Activated CD8-positive, alpha-beta memory T cell treated with anti-CD3 and anti-CD28 coated beads, Interleukin-2, amount 50 U/mL, for 48 hours (primary cell): ENCODE measurements around the gene SHB.

Source experiments
- DNase-seq: peaks from one replicate; pipeline ENCODE4 v3.0.0-alpha.2; 2020

The SHB gene

DNA sequence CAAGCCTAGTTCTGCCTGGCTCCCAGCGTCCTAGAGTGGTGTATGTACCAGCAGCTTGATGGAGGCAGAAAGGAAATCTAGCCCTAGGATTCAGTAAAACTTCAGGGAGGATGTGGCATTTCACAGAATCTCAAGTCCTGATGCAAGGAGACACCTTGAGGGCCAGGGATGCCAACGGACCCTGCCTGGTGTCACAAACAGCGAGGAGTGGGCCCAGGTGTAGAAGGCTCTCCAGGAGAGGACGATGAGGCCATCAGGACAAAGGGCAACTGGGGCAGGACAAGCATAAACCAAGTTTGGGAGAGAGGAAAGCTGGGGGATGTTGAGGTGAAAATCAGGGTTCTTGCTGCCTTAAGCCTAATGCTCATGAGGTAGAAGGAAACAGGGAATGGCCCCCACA, 83.0 kb downstream of the SHB start:
- DNase-seq = no peak

DNA sequence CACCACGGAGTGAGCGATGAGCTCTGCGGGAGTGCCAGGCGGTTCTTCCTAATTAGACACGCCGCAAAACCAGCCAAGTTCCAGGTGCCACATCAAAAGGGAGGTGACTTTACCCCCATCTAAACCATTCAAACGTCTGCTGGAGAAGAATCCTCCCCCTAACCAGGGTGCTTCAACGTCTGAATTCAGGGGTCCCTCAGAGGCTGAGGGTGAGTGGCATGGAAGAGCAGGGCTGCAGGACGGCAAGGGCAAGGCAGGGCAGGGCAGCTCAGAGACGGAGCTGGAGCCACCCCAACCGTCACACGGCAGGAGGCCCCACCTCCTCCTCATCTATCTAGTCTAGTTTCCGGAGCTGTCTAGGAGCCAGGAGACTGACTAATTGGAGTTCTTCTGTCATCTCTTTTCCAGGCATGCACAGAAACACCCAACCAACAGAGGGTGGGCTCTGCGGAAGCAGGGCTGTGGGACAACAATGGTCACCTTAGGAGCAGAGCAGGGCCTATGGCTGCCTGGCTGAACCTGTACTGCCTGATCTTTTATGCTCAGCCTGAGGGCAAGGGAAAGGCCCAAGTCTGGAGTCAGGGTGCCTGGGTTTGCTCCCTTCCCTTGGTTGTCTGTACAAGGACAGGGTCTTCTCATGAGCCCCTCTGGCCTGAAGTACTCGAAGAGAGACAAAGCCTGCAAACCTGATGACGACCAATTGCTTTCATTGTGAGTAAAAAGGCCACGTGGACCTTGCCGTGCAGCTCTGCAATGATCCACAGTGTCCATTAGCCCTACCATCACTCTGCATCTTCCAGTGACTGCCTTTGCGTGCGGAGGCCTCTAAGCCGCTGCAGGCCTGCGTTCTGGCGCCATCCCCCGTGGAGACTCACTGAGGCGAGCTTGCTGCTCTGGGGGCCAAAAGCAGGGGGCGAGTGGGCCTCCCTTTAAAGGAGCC, 84.1 kb downstream of the SHB start:
- DNase-seq = no peak

DNA sequence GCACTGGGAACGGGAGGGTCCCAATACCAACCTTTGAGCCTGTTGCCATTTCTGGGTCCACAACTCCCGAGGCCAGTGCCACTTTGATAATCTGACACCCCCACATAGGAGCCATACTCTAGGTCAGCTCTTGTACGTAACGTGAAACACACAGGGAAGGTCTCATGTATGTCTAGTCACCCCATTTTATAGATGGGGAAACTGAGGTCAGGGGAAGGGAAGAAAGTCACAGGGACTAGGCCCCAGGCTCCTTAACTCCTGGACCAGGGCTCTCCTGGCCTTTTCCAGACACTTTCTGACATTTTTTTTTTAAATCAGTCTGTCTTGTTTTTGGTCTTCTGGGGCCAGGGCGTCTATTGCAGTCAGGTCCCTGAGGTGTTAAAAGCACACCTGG, 84.8 kb downstream of the SHB start:
- no peak for DNase-seq

DNA sequence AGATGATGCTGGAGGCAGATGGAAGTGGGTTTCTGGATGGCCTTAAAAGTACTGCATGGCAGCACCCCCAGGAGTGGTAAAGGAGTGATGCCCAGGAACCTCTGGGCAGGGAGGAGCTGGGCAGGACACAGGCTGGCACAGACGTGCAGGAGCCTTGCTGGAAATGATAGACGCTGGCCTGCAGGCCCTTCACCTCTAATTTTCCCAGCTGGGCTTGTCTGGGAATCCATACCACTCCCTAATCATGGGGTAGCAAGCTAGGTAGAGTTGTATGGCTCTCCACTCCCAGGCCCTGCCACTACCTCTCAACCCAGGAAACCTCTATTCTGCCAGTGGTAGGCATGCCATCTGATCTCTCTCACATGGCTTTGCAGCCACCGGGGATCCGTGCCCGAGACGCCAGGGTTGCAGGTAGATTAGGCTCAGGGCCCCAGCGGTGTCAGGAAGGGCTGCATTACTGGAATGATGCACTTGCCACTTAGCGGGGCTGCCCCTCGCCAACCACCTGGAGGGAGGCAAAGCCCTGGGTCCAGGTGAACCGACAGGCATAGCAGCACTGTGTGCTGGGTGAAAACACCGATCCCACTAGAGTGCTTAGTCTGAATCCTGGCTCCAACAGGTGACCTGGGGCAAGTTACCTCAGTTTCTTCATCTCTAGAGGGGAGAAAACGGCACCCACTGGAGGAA, 85.5 kb downstream of the SHB start:
- DNase-seq = no peak

DNA sequence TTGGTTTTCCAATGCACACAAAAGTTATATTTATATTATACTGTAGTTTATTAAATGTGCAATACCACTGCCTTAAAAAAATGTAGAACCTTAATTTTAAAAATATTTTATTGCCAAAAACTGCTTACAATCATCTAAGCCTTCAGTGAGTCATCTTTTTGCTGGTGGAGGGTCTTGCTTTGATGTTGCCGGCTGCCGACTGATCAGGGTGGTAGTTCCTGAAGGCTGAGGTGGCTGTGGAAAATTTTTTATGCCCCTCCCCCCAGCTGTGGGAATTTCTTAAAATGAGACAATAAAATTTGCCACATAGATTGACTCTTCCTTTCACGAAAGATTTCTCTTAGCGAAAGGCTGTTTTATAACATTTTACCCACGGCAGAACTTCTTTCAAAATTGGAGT, 89.2 kb downstream of the SHB start:
- no peak for DNase-seq

DNA sequence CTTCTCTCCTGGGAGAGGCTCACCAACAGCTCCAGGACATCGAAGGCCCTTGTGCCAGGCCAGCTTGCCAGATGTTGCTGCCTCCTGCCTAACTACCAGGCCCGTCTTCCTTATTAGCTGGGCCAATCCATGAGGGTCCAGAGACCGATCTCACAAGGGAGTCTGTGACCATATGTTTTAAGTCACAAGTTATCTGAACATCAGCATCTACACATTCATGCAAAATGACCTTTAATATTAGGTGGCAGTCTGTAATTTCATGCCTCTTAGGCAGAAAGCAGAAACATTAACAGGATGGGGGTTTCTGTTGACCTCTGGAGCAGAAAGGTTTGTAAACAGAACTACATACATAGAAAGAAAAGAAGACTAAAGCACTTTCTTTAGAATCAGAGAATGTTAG, 90.0 kb downstream of the SHB start:
- DNase-seq = no peak

DNA sequence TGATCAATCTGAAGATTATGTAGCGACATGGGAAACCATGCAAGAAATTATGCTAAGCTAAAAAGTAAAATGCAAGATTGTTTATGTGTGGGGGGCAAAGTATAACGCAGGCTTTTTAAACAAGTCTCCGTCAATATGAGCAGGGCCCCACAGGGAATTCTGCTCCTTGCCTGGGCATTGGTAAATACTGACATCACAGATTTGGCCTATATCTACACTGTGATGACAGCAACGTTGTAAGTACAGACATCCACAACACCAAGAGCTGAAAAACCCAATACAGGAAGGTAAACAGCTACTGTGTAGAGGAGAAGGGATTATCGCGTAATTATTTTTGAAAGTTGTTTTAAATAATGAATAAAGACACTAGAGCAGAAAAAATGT, 90.6 kb downstream of the SHB start:
- DNase-seq = no peak

DNA sequence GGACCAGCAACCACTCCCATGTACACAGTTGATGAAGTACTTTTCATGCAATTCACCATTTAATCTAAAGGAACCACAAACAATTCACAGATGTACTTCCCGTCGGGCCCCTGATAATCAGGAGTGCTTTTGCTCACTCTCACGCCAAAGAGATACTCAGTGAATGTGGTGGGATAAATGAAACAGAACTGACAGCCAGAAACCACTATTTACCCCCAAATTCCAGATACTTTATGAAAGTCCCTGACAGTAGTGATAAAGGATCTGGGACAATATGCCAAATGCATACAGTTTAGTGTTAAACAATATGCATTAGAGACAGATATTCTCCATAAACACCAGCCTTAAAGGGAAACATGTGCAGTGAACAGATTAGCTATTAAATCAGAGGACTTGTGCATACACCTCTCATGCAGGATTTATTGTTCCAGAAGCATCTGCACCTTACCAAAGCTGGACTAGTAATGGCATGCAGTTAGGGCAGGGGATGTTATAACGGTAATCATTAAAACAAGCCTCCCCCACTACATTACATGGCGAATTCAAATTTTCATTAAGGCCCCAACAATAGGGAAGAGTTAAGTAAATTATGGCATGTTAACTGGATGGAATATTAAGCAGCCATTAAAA, 91.1 kb downstream of the SHB start:
- no peak for DNase-seq

DNA sequence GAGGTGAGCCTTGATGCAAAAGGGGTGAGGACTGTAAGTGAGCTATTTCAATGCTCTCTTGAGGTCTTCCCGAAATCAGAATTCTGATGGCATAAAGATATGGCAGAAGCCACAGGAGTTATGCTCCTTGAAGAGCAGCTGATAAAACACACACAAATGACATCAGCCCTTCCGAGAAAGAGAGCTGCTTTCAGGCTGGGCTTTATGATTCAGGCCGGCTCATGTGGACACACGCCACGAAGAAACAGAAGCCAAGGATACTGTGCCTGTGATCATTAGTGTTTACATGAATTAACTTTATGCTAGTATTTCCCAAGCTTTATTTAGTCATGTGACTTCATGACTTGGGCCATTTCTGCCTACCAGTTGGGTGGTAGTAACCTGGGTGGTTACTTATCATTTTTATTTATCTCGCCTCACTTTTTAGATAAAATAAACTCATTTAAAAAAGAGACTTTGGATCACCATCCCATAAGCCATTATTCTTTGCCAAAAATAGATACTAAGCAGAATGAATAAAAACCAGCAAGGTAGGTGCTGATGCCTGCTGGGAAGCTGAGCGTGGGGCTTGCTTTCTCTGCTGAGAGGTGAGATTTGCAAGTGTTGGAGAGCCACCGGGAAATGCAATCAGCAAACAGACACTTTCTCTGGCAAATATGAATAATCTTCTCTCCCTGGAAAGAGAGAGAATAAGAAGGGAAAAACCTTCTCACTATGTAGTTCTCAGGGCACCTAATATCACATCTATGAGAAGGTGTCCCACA, 92.1 kb downstream of the SHB start:
- no peak for DNase-seq

DNA sequence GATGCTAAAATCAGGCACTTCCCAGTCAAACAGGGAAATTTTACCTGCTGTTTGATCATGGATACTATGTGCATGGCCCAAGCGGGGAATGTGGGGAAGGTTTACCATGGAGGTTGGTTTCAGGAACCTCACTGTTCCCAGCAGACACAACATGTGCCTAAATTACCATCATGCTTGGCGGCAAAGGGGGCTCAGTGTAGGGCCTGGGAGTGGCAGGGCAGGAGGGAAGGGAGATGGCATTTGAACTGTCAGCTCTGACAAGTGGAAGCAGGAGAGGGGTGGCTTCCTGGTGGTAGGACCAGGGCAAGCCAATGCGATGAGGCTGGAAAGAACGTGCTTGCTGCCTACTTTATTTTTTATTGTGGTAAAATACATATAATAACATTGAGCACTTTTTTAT, 93.4 kb downstream of the SHB start:
- no peak for DNase-seq

DNA sequence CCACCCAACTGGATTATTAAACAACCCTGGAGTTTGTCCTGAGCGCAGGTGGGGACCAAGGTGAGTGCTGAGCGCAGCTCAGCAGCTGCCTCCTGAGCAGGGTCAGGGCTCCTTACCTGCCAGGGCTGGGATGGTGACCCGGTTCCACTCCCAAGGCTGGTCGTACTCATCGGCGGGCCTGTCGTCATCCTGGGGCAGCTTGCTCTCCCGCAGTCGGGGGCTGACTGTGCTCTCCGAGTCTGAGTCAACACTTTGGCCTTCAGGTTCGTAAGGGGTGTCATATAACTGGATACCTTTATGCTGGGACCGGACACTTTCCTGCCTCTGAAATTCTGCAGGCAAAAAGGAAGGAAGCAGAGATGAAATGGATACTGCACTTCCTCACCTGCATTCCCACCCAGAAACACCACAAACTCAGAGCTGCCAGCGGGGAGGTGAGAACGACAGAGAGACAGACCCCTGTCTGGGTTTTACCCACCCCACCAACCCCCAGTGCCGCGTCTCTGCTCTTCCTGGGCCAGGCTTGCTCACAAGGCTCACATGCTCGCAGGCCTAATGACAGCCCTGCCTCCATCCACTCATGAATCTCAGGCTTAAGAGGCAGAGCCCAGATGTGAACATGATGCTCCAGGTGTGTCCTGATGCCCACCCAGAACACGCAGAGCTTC, 94.4 kb downstream of the SHB start:
- DNase-seq = no peak

DNA sequence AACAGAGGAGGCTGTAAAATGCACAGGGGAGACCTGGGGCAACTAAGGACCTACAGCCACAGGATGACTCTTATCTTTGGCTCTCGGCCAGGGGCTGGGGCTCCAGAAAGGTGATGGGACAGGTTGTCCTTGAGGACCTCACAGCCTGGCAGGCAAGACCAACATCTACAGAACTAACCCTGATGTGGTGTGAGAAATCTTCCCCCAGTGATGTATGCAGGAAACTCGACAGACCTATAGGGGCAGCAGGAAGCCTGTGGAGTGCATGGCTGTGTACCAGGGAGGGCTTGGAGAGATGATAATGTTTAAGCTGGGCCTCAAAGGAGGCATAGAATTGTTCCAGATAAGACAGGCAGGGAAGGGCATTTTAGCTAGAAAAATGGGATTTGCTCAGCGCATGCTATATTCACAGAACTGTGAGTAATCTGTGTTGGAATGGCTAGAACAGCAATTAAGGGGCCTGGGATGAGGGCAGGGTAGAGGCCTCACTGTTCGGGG, 96.6 kb downstream of the SHB start:
- no peak for DNase-seq

DNA sequence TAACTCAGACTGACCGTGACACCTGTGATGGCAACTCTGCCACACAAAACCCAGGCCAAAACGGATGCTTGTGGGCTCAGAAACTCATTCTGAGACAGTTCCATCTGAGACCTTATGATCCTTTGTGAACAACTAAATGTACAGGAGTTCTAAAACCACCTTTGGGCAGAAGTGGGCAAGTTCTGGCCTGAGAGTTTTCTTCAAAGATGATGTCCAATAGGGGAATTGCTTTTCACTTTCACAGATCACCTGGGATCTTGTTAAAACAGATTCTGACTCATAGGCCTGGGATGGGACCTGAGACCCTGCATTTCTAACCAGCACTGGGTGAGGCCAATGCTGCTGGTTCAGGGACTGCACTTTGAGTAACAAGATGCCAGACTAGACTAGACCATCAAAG, 97.3 kb downstream of the SHB start:
- no peak for DNase-seq

DNA sequence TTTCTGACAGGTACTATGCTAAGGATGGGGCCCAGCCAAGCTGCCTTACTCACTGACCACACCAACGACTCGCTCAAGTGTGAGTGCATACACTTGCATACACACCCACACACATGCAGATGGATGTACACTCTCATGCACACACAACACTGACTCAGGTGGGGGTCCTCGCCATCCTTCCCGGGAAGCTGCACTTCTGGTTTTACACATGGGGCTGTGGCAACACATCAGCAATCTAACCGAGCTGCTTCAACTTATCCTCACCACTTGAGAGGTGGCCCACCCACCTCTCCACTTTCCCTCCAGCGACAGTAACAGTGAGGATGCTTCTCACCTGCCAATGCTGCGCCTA, 97.9 kb downstream of the SHB start:
- no peak for DNase-seq

DNA sequence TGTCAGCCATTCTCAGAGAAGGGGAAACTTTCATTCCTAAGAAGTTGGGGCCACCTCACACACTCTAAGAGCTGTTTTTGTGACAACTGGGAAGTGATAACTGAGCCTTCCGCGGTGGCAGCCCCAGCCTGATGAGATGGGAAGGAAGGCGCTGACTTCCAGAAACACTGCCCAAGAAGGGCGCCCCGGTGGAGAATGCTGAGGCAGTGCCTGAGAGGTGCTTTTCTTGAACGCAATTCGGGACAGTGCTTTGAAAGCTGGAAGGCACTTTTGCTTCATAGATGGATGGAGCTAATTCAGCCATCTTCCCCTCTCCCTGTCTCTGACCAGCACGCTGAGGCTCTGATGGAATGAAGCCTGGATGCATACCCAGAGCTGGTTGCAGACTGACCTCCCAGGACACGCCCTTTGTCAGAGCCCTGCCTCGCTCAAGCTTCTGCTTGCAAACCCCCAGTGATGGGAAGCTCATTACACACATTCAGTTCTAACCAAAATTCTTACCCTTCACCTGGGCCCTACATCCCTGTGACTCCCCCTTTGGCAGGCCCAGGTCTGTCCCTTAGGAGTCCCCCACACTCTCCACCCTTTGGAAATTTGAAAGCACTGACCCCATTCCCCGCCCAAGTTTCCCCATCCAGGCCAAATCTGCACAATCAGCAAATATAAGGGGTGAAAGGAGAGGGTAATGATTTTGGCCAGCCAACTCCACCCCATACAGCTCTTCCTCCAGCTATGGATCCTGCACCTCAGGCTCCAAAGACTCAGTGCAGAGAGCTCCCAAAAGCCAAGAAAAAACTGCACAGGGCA, 98.5 kb downstream of the SHB start:
- no peak for DNase-seq

DNA sequence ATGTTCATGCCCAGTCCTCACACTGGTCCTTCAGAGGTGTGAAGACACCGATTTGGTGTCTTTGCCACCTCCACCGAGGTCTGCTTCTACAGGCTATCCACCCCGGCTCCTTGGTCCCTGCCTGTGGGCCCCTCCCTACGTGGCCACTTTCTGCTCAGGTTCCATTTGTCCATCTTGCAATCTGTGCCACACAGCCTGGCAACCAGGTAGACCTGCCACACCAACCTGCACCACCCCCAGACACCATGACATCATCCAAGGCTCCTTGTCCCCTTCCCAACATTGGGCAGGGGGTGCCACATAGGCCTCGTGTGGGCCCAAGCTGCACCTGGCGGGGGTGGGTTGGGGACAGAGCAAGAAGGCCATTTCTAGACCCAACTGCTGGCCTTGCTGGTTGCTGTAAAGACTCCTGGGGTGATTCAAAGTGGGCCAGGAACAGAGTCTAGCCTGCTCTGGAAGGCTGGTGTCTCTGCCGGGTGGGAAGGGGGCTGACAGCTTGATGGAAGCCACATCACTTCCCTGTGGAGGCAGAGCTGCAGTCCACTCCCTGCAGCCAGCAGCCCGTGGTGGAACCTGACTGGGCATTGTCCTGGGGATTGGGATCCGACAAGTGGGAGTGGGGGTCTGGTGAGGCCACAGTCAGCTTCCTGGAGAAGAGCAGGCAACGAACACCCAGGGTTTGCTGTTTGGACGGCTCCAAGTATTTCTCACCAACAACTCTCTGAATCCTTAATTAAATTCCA, 99.3 kb downstream of the SHB start:
- no peak for DNase-seq

DNA sequence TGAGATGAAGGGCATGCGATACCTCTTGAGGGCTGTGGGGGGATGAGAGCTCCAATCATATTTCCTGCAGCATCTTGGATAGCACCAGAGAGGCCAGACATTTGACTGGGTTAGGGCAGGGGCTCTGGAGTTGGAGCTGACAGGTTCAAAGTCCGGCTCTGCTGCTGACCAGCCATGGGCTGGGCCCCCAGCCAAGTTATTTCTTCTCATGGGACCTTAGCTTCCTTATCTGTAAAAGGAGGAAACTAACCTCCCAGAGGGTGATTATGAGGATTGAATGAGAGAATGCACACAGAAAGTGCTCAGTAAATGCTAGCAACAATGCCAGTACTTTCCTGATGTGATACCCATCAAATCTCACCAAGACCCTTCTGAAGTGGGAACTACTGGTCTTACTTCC, 99.9 kb downstream of the SHB start:
- no peak for DNase-seq

DNA sequence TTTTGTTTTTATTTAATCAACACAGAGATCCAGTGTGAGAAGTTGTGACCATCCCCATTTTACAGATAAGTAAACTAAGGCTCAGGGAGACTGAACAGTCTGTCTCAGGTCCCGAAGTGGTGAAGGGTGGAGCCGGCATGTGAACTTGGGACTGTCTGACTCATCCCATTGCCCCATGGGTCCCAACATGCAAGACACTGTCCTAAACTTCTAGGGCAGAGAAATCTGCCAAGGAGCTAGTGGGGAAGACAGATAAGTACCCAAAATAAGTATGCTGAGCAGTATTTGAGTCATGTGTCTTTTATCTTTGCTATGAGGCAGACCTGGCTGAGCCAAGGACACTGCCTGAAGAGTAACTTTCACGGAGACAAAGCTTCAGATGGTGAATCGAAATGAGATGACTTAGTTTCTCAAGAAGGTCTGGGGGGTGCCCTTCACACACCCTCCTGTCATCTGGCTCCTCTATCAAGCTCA, 100.8 kb downstream of the SHB start:
- no peak for DNase-seq

DNA sequence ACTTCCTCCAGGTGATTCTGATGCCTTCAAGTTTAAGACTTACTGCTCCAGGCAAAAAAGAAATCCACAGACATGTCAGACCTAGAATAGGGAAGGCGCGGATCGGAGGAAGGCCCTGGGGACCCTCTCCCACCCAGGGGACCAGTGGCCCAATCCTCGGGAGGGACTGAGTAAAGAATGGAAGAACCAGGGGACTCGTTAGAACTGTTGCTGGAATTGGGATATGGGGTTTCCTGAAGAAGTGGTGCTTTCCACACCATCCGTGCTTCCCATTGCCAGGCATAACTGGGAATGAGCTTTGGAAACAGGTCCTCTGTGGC, 101.3 kb downstream of the SHB start:
- DNase-seq = no peak

DNA sequence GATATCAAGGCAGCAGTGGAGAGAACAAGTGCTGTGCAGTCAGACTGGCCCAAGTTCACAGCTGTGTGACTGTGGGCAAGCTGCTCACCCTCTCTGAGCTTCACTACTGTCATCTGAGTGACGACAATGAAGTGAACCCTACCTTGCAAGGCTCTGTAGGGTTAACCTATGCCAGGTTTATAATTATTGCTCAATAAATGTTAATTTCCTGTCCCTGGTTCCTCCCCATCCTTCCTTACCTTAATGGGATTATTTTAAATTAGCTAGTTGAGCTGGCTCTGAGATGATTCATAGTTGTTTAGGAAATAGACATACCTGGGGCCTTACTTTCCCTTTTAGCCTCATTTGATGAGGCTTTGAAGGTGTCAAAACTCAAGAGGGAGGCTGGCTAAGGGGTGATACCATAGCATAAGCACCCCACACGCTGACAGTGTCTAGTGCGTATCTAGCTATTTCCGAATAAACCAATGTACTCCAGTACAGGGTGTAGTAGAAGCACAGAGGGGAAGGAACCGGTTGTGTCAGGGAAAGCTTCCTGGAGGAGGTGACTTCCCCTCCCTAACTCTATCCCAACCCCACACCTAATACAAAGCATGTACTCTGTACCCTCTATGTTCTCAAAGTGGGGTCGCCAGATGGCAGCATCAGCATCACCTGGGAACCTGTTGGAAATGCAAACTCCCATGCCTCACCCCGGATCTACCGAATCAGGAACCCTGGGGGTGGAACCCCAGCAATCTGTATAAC, 101.8 kb downstream of the SHB start:
- DNase-seq = no peak
